Spleen (tissue), 11 donors: ENCODE measurements around the gene SEPTIN2. TPM values are rescaled to one million over a fixed set of nuclear protein-coding genes. Genes with fewer than 3 reads are reported as not detected.
"Not testable (repeated sequence)": the region's sequence is repeated elsewhere in the genome, so short reads cannot be mapped to it uniquely, and the experiment has no call there.

Experiments used
- DNase-seq: peaks from one replicate; pipeline ENCODE4 v3.0.0-alpha.2; 2020
- H3K27ac ChIP-seq, 8 donors: fragments of 200-600 bp; sonication (generic) in 7 of 8; 1 replicate in 4 of 8; 2 replicates in 4 of 8; pipeline versions ENCODE4 v1.5.0 to v1.8.0; 2016 to 2021; ENCODE audit warnings: inconsistent platforms in 4 of 8, mild to moderate bottlenecking in 4 of 8, moderate library complexity in 1 of 8
- H3K27me3 ChIP-seq, 7 donors: fragments of 200-600 bp; sonication (generic) in 6 of 7; replicated peaks in 1 of 7; 1 replicate in 4 of 7; 2 replicates in 3 of 7; pipeline versions ENCODE4 v1.5.0 to v1.8.0; 2016 to 2021; ENCODE audit warnings: inconsistent platforms in 3 of 7, mild to moderate bottlenecking in 1 of 7
- H3K36me3 ChIP-seq, 6 donors: fragments of 200-600 bp; sonication (generic) in 5 of 6; 1 replicate in 4 of 6; 2 replicates in 2 of 6; pipeline versions ENCODE4 v1.5.0 to v1.8.0; 2016 to 2021; ENCODE audit warnings: inconsistent platforms in 2 of 6
- H3K4me1 ChIP-seq, 6 donors: fragments of 200-600 bp; sonication (generic) in 5 of 6; 1 replicate in 3 of 6; 2 replicates in 3 of 6; pipeline versions ENCODE4 v1.5.0 to v1.8.0; 2016 to 2021; ENCODE audit warnings: inconsistent platforms in 3 of 6
- H3K4me3 ChIP-seq, 8 donors: fragments of 200-600 bp; sonication (generic) in 7 of 8; 1 replicate in 4 of 8; 2 replicates in 4 of 8; pipeline versions ENCODE4 v1.5.0 to v1.8.0; 2016 to 2021; ENCODE audit warnings: inconsistent platforms in 4 of 8, mild to moderate bottlenecking in 4 of 8, moderate library complexity in 2 of 8
- H3K9me3 ChIP-seq, 8 donors: fragments of 200-600 bp; sonication (generic) in 7 of 8; 1 replicate in 4 of 8; 2 replicates in 4 of 8; pipeline versions ENCODE4 v1.5.0 to v1.8.0; 2016 to 2021; ENCODE audit warnings: inconsistent platforms in 4 of 8
- POLR2A ChIP-seq, 3 donors: fragments of 450-650 bp; IDR thresholded peaks; one replicate each; pipeline ENCODE4 v1.5.1; 2017; ENCODE audit warnings: antibody characterized with exemption in 3 of 3, mild to moderate bottlenecking in 1 of 3
- POLR2AphosphoS5 ChIP-seq, 3 donors: sonication (generic); formaldehyde crosslinking; IDR thresholded peaks; one replicate each; pipeline ENCODE4 v1.5.1; 2017; ENCODE audit warnings: antibody characterized with exemption in 3 of 3
- WGBS, 5 donors: extraction: QIAGEN DNeasy Blood & Tissue Kit in 3 of 5; methylation state at CpG; one replicate each; pipeline versions ENCODE4 v1.1.5 to v1.1.7; 2013 to 2018; 5-methylcytosine and 5-hydroxymethylcytosine counted together
- intact Hi-C: fragments of 100-400 bp; cut with DNase I; formaldehyde crosslinking; loops from one replicate; pipeline ENCODE4 v1.15.0; 2023; ENCODE audit warnings: low total_unique reads
- polyA plus RNA-seq, 3 donors: library from polyadenylated mRNA; stranded (reverse); fragments of 200-250 nt; gene quantifications; one replicate each; pipeline ENCODE4 v1.2.1, GENCODE V29; 2013
- total RNA-seq, 7 donors: library from RNA; depleted of rRNA in 3 of 7; stranded (reverse); fragments of >200 nt in 3 of 7; fragmentation: NEBNext Ultra II Directional in 4 of 7; extraction: Animal tissue kit (Norgen Biotek cat#: 25700) in 4 of 7; gene quantifications; one replicate each; pipeline versions ENCODE4 v1.1.0 to v1.2.1, GENCODE V29; 2016 to 2021
- TF ChIP-seq, protein P1 (sequence below), 11 experiments: fragments of 200-600 bp in 7 of 11; fragments of 450-650 bp in 4 of 11; sonication (generic) in 4 of 11; IDR thresholded peaks in 8 of 11; conservative IDR thresholded peaks in 3 of 11; 1 replicate in 7 of 11; 2 replicates in 4 of 11; pipeline versions ENCODE4 v1.4.0 to v1.8.0; 2016 to 2021; ENCODE audit warnings: antibody characterized with exemption in 11 of 11, inconsistent platforms in 4 of 11, mild to moderate bottlenecking in 1 of 11
- donor health status: healthy with polysubstance abuse.
- donor health status: DM: no; HTN: no; CAD: no; lungs with moderate emphysema.
- donor health status: DM: no; HTN: no; CAD: no.
- donor health status: Bipolar disorder and iron deficiency.
- donor health status: healthy.
- donor health status: DM: no; HTN: no; CAD: no.
- donor health status: DM: yes; HTN: yes; CAD: no.

SEPTIN2 gene
- total and polyA plus RNA-seq, 10 donors, result 90.3 to 350 (median 279) TPM

DNA sequence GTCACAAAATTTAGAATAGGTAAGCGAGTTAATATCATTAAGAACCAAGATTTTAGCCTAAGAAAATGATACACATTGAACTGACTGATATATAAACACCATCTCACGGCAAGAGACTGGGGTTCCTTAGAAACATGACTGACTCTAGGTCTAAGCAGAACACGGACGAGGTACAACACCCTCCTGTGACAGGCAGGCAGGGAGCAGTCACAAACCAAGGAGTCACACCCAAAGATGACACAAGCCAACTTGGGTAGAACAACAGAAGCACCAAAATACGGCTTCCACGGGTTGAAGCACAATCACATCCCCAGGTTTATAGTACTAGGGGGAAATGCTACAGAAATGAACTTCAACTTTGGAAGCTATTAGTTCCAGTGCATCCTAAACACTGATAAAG lies 24.6 kb upstream of the SEPTIN2 start:
- DNase-seq, result no peak
- WGBS, 5 donors, result 89 to 95% (median 94%) methylated on average over 6 of the region's 6 CpGs
- H3K36me3 ChIP-seq, result peaks cover 0 to 23% (median 0%) of the 10 kb centered on the region in 6 donors
- H3K4me1 ChIP-seq, result peaks cover 0 to 51% (median 8%) of the 10 kb centered on the region in 6 donors
- H3K27ac ChIP-seq, result no peak overlapping the region
- no peaks in the 10 kb centered on the region for H3K9me3 ChIP-seq
- H3K27me3 ChIP-seq, result no peaks in the 10 kb centered on the region
- H3K4me3 ChIP-seq, result no peak overlapping the region
- TF ChIP-seq POLR2A (IDR thresholded peaks at IDR 0.05) (no peak), POLR2AphosphoS5 (IDR thresholded peaks at IDR 0.05) (no peak)
- TF ChIP-seq, protein P1, sequence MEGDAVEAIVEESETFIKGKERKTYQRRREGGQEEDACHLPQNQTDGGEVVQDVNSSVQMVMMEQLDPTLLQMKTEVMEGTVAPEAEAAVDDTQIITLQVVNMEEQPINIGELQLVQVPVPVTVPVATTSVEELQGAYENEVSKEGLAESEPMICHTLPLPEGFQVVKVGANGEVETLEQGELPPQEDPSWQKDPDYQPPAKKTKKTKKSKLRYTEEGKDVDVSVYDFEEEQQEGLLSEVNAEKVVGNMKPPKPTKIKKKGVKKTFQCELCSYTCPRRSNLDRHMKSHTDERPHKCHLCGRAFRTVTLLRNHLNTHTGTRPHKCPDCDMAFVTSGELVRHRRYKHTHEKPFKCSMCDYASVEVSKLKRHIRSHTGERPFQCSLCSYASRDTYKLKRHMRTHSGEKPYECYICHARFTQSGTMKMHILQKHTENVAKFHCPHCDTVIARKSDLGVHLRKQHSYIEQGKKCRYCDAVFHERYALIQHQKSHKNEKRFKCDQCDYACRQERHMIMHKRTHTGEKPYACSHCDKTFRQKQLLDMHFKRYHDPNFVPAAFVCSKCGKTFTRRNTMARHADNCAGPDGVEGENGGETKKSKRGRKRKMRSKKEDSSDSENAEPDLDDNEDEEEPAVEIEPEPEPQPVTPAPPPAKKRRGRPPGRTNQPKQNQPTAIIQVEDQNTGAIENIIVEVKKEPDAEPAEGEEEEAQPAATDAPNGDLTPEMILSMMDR (IDR thresholded peaks at IDR 0.05 in 8 of 11, conservative IDR thresholded peaks at IDR 0.05 in 3 of 11), result no peak
- intact Hi-C loops, result no loop called here

DNA sequence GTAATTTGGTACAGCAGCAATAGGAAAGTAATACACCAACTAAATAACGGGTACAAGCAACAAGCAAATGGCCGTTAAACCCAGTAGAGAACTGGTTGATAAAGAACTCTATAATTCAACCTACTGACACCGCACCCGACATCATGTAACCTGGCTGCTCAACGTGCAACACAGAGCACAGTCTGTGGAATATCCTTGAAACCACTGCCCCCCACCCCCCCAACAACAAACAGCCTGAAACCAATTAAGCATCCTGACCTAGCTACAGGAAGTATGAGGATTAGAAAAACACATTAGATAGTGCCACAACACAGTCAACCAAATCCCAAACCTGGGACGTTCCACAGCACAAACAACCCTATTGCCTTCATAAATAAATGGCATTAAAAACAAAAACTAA lies 23.7 kb upstream of the SEPTIN2 start:
- peaks cover 0 to 55% (median 8%) of the 10 kb centered on the region in 6 donors for H3K4me1 ChIP-seq
- no peak overlapping the region for H3K4me3 ChIP-seq
- DNase-seq, result no peak
- H3K36me3 ChIP-seq, result peaks cover 0 to 22% (median under 1%) of the 10 kb centered on the region in 6 donors
- WGBS, 5 donors, result 82 to 88% (median 83%) methylated on average over 6 of the region's 6 CpGs
- no peak overlapping the region for H3K27ac ChIP-seq
- H3K9me3 ChIP-seq, result no peaks in the 10 kb centered on the region
- H3K27me3 ChIP-seq, result no peaks in the 10 kb centered on the region
- TF ChIP-seq, protein P1 (IDR thresholded peaks at IDR 0.05 in 8 of 11, conservative IDR thresholded peaks at IDR 0.05 in 3 of 11), result no peak
- TF ChIP-seq POLR2A (IDR thresholded peaks at IDR 0.05) (no peak), POLR2AphosphoS5 (IDR thresholded peaks at IDR 0.05) (no peak)
- intact Hi-C loops, result no loop called here

DNA sequence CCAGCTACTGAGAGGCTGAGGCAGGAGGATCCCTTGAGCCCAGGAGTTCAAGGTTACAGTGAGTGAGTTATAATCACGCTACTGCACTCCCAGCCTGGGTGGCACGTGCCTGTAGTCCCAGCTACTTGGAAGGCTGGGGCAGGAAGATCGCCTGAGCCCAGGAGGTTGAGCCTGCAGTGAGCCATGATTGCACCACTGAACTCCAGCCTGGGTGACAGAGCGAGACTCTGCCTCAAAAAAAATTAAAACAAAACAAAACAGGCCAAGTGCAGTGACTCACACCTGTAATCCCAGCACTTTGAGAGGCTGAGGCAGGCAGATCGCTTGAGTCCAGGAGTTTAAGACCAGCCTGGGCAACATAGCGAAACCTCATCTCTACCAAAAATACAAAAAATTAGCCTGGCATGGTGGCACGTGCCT lies 22.3 kb upstream of the SEPTIN2 start:
- H3K27me3 ChIP-seq, H3K9me3 ChIP-seq, DNase-seq, H3K4me3 ChIP-seq, H3K27ac ChIP-seq, intact Hi-C loops: not testable (repeated sequence)
- Histone ChIP-seq H3K4me1 (peaks cover 0 to 62% (median 9%) of the 10 kb centered on the region in 6 donors), H3K36me3 (peaks cover 0 to 27% (median 4%) of the 10 kb centered on the region in 6 donors)
- 82 to 94% (median 92%) methylated on average over 7 of the region's 7 CpGs for WGBS, 5 donors

DNA sequence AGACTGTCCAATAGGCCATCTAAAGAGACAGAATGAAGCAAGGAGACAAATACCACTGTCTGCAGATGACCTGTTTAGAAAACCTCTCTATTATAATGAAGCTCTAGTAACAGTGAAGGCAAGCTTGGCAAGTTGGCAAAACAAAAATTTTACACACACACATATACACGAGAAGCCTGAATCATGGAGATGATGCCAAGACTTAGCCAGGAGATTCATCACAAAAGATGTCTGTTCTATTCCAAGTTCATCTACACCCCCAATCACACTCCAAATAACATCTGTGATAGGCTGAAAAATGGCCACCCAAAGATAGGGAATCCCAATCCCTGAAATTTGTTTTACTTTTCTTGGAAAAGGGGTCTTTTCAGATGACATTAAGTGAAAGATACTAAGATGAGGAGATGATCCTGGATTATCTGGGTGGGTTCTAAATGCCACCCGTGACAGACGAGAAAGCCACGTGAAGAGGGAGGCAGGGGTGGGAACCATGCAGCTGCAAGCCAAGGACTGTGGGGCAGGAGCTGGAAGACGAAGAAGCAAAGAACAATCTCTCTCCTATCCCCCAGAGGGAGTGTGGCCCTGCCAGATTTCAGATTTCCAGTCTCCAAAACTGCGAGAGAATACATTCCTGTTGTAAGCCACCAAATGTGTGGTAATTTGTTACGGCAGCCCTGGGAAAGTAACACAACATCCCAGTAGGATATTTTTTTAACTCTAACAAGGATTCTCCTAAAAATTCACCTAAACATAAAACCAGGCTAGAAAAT lies 20.2 kb upstream of the SEPTIN2 start:
- TF ChIP-seq POLR2A (IDR thresholded peaks at IDR 0.05) (no peak), POLR2AphosphoS5 (IDR thresholded peaks at IDR 0.05) (no peak)
- TF ChIP-seq, protein P1 (IDR thresholded peaks at IDR 0.05 in 8 of 11, conservative IDR thresholded peaks at IDR 0.05 in 3 of 11), result no peak
- WGBS, 5 donors, result 82 to 93% (median 90%) methylated on average over 7 of the region's 7 CpGs
- H3K36me3 ChIP-seq, result peaks cover 0 to 19% (median 0%) of the 10 kb centered on the region in 6 donors
- H3K27me3 ChIP-seq, result no peaks in the 10 kb centered on the region
- H3K4me3 ChIP-seq, result no peak overlapping the region
- DNase-seq, result no peak
- no peak overlapping the region for H3K27ac ChIP-seq
- H3K9me3 ChIP-seq, result no peaks in the 10 kb centered on the region
- intact Hi-C loops, result no loop called here
- peaks cover 0 to 62% (median 8%) of the 10 kb centered on the region in 6 donors for H3K4me1 ChIP-seq
